SK-N-SH (cell line): Measurements from ENCODE around the gene NCKAP5.

Experiments used
- CTCF ChIP-seq: fragments of 200-600 bp; sonication (generic); IDR thresholded peaks from 2 replicates; pipeline ENCODE4 v1.6.1; 2017; ENCODE audit warnings: antibody characterized with exemption, mild to moderate bottlenecking, moderate library complexity
- SIN3A ChIP-seq: IDR thresholded peaks from 2 replicates; pipeline ENCODE4 v1.6.1; 2012; ENCODE audit warnings: low read depth, mild to moderate bottlenecking, low read length, moderate library complexity, borderline replicate concordance

GRCh38 chr2:133513893-133514292 is 54.4 kb downstream of the NCKAP5 start:
- TF ChIP-seq CTCF (no peak), SIN3A (no peak)
